Mucosa of descending colon (tissue), 3 donors: ENCODE data around the gene EVI5. TPM values are rescaled to one million over a fixed set of nuclear protein-coding genes. Genes with fewer than 3 reads are reported as not detected.

ENCODE experiments used
- ATAC-seq: fragments of 200-7000 bp; cut with Tn5 transposase; one replicate; pipeline ENCODE4 v1.9.1; 2020; ENCODE audit warnings: mild to moderate bottlenecking, moderate library complexity
- DNase-seq, 3 donors: peaks; one replicate each; pipeline ENCODE4 v3.0.0-alpha.2; 2020
- H3K36me3 ChIP-seq: fragments of 200-600 bp; one replicate; pipeline ENCODE4 v1.8.0; 2021; ENCODE audit warnings: low read depth, mild to moderate bottlenecking
- H3K4me1 ChIP-seq: fragments of 200-600 bp; one replicate; pipeline ENCODE4 v1.8.0; 2021; ENCODE audit warnings: low read depth, mild to moderate bottlenecking
- H3K4me3 ChIP-seq: fragments of 200-600 bp; one replicate; pipeline ENCODE4 v1.8.0; 2021; ENCODE audit warnings: mild to moderate bottlenecking
- H3K9me3 ChIP-seq: fragments of 200-600 bp; one replicate; pipeline ENCODE4 v1.8.0; 2021; ENCODE audit warnings: mild to moderate bottlenecking
- CTCF ChIP-seq: fragments of 200-600 bp; IDR thresholded peaks from one replicate; pipeline ENCODE4 v1.8.0; 2022; ENCODE audit warnings: antibody characterized with exemption, mild to moderate bottlenecking
- intact Hi-C, 2 donors: fragments of 100-400 bp; cut with DNase I in 1 of 2; cut with micrococcal nuclease in 1 of 2; formaldehyde crosslinking; loops; one replicate each; pipeline versions ENCODE4 v1.11.0 to v1.11.1; 2022; cut with DNase I, micrococcal nuclease
- total RNA-seq, 3 donors: library from RNA; stranded (reverse); fragmentation: NEBNext Ultra II Directional in 2 of 3; extraction: Animal tissue kit (Norgen Biotek cat#: 25700) in 2 of 3; gene quantifications; one replicate each; pipeline versions ENCODE4 v1.2.1 to v1.2.4, GENCODE V29; 2021 to 2023
- donor health status: DM: no; HTN: no; CAD: no; lungs with moderate emphysema.
- donor health status: DM: no; HTN: no; CAD: no.
- donor health status: DM: no; HTN: yes; CAD: no.

Gene EVI5
- total RNA-seq, 3 donors from 2014 or later = 32.3 to 52.4 (median 33.5) TPM

GRCh38 chr1:92515796-92516201 is 269.1 kb downstream of the EVI5 start:
- no peak for ATAC-seq
- intact Hi-C loops = no loop called here
- no peak for TF ChIP-seq CTCF
- H3K4me3 ChIP-seq = no peak overlapping the region
- H3K36me3 ChIP-seq = no peaks in the 10 kb centered on the region
- H3K9me3 ChIP-seq = no peaks in the 10 kb centered on the region
- H3K4me1 ChIP-seq = no peaks in the 10 kb centered on the region
- no peak for DNase-seq

GRCh38 chr1:92511541-92511940 is 273.4 kb downstream of the EVI5 start:
- intact Hi-C loops = no loop called here
- Histone ChIP-seq H3K9me3 (no peaks in the 10 kb centered on the region), H3K36me3 (no peaks in the 10 kb centered on the region), H3K4me3 (no peak overlapping the region), H3K4me1 (no peaks in the 10 kb centered on the region)
- no peak for TF ChIP-seq CTCF
- no peak for ATAC-seq
- no peak for DNase-seq

GRCh38 chr1:92509619-92510018 is 275.3 kb downstream of the EVI5 start:
- no peaks in the 10 kb centered on the region for H3K36me3 ChIP-seq
- H3K9me3 ChIP-seq = no peaks in the 10 kb centered on the region
- DNase-seq (no peak), ATAC-seq (no peak)
- TF ChIP-seq CTCF = no peak
- no peak overlapping the region for H3K4me3 ChIP-seq
- intact Hi-C loops = no loop called here
- H3K4me1 ChIP-seq = no peaks in the 10 kb centered on the region

GRCh38 chr1:92505015-92505692 is 279.8 kb downstream of the EVI5 start:
- H3K9me3 ChIP-seq = no peaks in the 10 kb centered on the region
- no peaks in the 10 kb centered on the region for H3K36me3 ChIP-seq
- no peak overlapping the region for H3K4me3 ChIP-seq
- H3K4me1 ChIP-seq = no peaks in the 10 kb centered on the region
- intact Hi-C loops = no loop called here
- DNase-seq (no peak), ATAC-seq (no peak)
- TF ChIP-seq CTCF = no peak

- DNase-seq (no peak), ATAC-seq (peak; percentile 20)
- Histone ChIP-seq H3K9me3 (no peaks in the 10 kb centered on the region), H3K36me3 (no peaks in the 10 kb centered on the region), H3K4me3 (no peak overlapping the region), H3K4me1 (no peaks in the 10 kb centered on the region)
- TF ChIP-seq CTCF = no peak
- intact Hi-C loops = no loop called here
Measured at GRCh38 chr1:92504291-92505014, 280.5 kb downstream of the EVI5 start.
